Activated CD8-positive, alpha-beta memory T cell treated with anti-CD3 and anti-CD28 coated beads, Interleukin-2, amount 50 U/mL, for 24 hours (primary cell): ENCODE measurements around the gene DNAJC30.
"Not testable (repeated sequence)": the region's sequence is repeated elsewhere in the genome, so short reads cannot be mapped to it uniquely, and the experiment has no call there.

ENCODE experiments used
- DNase-seq: peaks from one replicate; pipeline ENCODE4 v3.0.0-alpha.2; 2020; ENCODE audit errors: extremely low read depth

The DNAJC30 gene

DNA sequence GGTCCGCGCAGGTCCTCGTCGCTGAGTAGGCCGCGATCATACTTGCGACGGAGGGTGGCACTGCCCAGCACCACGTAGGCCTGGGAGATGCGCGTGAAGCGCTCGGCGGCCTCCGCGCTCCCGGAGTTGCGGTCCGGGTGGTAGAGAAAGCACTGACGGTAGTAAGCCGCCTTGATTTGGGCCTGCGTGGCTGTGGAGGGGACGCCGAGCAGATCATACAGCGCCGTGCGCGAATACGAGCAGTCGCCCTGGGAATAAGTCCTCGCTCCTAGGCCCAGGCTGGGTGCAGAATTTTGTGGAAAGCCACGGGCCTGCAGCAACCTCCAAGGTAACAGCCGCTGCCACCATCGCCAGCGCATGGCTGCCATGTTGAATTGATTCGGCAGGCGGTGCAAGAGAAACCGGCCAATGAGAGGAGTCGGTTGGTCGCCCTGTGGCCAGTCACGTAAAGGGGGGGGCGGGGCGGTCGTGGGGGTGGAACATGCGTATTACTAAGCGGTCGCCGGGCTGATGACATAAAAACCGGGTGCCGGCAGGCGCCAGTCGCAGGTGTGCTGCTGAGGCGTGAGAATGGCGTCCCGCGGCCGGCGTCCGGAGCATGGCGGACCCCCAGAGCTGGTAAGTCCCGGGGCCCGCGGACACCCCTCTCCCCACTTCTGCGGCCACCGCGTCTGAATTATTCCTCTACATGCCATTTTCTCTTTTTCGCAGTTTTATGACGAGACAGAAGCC is at the start of gene DNAJC30, which contains the start of gene BUD23:
DNAJC30 (minus strand) TSS at position 398 of the 732 bp plus-strand sequence; CDS start at position 368, 30 bp downstream.
BUD23 (plus strand) TSS at position 542 of the 732 bp plus-strand sequence; CDS start at position 571, 29 bp downstream.
- peak; percentile 92 for DNase-seq

DNA sequence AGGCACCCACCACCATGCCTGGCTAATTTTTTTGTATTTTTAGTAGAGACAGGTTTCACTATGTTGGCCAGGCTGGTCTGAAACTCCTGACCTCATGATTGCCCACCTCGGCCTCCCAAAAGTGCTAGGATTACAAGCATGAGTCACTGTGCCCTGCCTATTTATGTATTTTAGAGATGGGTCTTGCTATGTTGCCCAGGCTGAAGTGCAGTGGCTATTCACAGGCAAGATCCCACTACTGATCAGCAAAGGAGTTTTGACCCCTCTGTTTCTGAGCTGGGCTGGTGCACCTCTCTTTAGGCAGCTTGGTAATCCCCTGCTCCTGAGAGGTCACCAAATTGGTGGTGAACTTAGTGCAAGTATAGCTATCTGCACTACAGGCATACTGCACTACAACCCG is 49.1 kb upstream of the DNAJC30 start:
- no peak for DNase-seq

GRCh38 chr7:73730485-73730884 is 47.2 kb upstream of the DNAJC30 start:
- DNase-seq = no peak

- no peak for DNase-seq
Measured at GRCh38 chr7:73728551-73728950, 45.3 kb upstream of the DNAJC30 start.

- DNase-seq = no peak
Measured at GRCh38 chr7:73727952-73728351, 44.7 kb upstream of the DNAJC30 start.

- no peak for DNase-seq
Measured at GRCh38 chr7:73726083-73726466, 42.8 kb upstream of the DNAJC30 start.

DNA sequence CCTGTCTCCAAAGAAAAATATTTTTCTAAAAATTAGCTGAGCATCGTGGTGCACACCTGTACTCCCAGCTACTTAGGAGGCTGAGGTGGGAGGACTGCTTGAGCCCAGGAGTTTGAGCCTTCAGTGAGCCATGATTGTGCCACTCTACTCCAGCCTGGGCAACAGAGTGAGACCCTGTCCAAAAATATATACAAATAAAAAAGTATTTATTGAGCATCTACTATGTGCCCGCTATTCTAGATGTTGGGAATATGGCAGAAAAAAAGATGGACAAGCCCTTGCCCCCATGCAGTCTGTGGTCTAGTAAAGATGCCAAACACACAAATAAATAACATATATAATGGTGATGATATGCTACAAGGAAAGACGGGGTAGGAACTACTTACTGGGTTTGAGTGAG is 40.6 kb upstream of the DNAJC30 start:
- no peak for DNase-seq

DNA sequence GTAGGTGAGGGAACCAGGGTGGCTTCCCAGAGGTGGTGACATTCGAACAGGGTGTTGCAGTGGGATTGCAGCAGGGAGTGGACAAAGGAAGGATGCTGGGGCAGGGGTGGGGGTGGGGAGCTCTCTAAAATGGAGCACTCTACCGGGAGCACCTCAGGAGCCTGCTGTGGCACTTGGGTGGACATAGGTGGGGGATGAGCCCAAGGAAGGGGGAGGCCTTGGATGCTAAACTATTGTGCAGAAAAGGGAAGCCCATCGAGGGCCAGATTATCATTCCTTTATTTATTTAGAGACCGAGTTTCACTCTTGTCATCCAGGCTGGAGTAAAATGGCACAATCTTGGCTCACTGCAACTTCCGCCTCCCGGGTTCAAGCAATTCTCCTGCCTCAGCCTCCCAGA is 39.5 kb upstream of the DNAJC30 start:
- DNase-seq = no peak

DNA sequence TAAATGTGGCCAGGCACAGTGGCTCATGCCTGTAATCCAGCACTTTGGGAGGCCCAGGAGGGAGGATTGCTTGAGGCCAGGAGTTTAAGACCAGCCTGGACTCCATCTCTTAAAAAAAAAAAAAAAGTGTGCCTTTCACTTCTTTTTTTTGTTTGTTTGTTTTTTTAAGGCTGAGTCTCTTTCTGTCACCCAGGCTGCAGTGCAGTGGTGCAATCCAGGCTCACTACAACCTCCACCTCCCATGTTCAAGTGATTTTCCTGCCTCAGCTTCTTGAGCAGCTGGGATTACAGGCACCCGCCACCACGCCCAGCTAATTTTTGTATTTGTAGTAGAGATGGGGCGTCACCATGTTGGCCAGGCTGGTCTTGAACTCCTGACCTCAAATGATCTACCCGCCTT is 38.9 kb upstream of the DNAJC30 start:
- DNase-seq = not testable (repeated sequence)

DNA sequence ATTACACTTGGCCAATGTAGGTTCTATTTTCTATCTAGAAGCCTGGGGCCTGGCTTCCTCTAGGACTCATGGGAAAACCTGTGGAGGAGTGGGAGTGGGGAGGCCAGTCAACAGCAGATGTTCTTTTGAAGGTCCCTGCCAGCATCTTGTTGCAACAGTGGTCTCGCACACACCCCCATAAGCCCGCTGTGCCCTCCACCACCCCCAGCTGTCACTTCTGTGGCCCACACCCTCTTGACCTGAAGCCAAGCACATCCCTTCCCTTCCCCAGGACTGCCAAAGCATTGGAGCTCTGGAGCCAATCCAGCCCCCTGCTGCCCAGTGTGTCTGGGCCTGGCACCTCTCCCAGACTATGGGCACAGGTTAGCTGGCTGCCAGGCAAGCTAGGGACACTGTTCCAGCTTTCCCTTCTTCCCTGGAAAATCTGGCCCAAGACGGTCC is 38.1 kb upstream of the DNAJC30 start:
- no peak for DNase-seq

DNA sequence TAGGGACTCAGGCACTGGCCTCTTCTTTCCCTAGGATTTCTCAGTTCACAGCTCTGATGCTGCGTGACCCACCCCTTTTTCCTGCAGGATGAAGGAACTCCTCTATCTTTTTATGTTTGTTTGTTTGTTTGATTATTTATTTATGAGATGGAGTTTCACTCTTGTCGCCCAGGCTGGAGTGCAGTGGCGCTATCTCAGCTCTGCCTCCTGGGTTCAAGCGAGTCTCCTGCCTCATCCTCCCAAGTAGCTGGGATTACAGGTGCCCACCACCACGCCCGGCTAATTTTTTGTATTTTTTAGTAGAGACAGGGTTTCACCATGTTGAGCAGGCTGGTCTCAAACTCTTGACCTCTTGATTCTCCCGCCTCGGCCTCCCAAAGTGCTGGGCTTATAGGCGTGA is 37.2 kb upstream of the DNAJC30 start:
- not testable (repeated sequence) for DNase-seq

DNA sequence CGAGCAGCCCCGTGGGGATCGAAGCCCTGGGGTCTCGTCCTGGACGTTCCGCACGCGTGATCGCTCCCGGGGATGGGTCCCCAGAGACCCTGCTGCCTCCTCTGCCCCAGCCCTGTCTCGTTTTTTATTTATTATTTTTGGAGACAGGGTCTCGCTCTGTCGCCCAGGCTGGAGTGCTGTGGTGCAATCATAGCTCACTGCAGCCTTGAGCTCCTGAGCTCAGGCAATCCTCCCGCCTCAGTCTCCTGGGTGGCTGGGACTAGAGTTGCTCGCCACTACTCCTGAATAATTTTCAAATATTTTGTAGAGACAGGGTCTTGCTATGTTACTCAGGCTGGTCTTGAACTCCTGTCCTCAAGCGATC is 36.5 kb upstream of the DNAJC30 start:
- DNase-seq = no peak

GRCh38 chr7:73718905-73719805 is 35.9 kb upstream of the DNAJC30 start, which contains the start of gene STX1A:
Gene STX1A, minus strand, starts transcription at chr7:73719669. Its CDS starts 38 bp downstream, at chr7:73719631.
- DNase-seq = no peak

- no peak for DNase-seq
Measured at GRCh38 chr7:73718438-73718881, 35.2 kb upstream of the DNAJC30 start.

- peak; percentile 66 for DNase-seq
Measured at GRCh38 chr7:73717991-73718405, 34.7 kb upstream of the DNAJC30 start.

DNA sequence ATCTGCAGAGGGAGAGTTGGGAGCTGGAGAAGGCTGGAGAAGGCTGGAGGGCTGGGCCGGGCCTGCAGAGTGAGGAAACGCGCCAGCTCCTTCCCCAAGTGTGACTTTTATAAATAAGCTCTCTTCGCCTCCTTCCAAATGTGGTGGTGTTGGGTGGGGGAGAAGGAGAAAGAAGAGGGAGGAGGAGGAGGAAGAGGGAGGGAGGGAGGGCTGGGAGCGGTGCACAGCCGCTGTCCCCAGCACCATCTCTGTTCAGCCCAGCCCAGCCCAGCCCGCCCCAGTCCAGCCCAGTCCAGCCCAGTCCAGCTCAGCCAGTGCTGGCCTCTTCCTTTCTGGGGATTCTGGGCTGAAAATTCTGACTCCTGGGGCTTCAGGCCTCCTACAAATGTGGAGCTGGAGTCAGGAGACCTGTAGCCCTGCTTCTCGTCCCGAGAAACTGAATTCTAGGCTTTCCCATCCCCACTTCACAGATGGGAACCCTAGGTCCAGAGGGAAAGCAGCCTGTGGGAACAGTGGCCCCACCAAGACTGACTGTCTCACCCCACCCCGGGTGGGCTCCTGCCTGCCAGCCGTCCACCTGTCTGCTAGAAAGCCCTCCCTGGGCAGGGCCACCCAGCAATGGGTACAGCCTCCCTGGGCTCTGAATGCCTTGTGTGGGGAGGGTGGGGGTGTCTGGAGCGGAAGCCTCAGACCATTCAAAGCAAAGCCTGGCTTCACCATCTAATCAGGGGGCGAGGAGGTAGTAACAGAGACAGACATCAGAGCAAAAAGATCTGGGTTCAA is 34.0 kb upstream of the DNAJC30 start:
- no peak for DNase-seq

DNA sequence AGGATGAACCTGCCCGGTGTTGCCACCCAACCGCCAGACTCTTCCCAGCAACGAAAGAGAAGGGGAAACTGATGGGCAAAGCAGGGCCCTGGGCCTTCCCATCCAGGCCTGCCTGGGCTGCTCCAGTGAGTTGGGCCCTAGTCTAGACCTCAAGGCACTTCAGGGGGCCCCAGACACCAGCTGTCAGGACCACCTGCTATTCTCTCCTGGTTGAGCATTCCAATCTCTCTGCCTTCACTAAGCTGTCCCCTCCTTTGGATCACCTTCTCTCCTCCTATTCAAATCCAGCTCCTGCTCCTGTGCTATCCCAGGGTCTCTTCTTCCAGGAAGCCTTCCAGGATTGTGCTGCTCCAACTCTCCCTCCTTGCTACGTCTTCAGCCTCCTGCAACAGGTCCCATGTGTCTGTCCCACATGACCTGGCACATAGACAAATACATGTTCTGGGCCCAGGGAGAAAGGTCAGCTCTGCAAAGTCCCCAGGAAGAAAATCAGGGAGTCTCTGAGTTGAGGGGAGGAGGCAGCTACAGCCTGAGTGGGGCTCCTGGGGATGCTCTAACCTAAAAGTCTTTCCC is 33.2 kb upstream of the DNAJC30 start:
- no peak for DNase-seq

DNA sequence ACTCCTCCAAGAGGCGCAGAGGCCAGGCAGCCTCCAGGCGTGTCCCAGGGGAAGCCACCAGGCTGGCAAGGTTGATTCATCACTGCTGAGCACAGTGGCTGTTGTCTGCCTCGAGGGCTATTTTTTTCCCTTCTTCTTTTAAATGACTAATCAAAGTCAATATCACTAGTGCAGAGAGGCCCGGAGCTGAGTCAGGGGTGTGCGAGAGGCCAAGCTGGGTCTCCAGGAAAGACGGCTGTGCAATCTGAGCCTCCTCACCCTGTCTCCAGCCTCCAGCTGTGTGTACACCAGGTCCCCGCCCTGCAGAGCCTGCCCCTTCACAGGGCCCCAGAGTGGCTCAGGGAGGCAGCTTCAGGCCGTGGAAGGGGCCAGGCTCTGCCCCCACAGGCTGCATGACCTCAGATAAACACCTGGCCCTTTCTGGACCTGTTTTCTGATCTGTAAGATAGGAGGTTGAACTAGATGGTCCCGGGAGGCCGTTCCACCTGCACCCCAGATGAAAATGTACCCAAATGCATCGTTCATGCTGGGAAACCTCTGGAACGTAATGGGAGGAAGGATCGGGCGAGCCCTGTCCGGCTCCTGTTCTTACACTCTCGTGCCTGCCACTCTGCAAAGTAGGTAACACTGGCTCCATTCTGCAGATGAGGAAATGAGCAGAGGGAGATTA is 32.5 kb upstream of the DNAJC30 start:
- no peak for DNase-seq

GRCh38 chr7:73713319-73713718 is 30.1 kb upstream of the DNAJC30 start:
- DNase-seq = not testable (repeated sequence)

- no peak for DNase-seq
Measured at GRCh38 chr7:73712773-73713172, 29.5 kb upstream of the DNAJC30 start.
